SHP77 (cell line): ENCODE measurements around the gene KCND3.

Experiments
- DNase-seq, 2 experiments: peaks; one replicate each; lab custom pipeline; 2025; lab: John Stamatoyannopoulos, UW

Gene KCND3

DNA sequence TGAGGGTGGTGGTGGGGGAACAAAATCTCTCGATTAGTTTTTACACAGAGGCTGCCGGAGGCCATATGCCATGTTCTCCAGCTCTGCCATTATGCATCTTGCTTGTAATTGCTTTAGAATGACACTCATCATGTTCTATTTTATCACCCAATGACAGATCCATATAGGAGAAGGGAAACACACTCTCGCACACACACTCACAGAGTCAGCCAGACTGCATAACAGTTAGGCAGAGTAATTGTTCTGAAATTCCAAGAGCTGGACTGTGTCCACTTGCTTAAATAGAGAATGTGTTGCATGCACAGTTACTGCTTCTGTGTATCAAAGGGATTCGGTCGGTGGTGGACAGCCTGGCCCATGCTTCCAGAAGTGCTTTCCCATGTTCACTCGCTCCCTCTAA, 30.6 kb downstream of the KCND3 start:
- no peak for DNase-seq

- DNase-seq, result no peak
Measured at GRCh38 chr1:111958075-111958474, 31.4 kb downstream of the KCND3 start.

DNA sequence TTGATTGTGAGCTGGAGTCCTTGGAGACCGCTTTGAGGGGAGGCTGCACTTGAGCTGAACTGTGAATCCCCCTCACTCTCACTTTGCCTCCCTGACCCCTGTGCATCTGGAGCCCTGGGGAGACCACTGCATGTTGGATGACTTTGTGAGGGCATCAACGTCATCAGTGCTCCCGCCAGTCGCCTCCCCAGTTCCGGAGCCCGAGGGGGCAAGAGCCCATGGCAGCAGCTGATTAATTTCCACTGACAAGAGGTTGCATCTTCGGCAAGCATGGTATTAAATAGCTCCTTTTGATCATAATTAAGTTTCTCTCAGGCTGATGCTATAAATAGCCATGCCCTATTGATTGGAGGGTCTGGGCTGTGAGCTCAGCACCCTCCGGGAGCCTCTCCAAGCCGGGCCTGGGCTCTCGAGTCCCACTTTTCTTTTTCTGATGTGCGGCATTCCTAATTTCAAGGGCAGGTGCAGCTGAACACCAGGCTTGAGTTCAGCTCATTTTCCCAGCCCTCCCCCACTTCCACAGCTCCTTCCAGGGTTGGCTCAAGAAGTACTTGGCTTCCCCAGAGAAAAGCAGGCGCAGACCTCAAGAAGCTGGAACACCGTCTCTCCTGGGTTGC, 33.2 kb downstream of the KCND3 start:
- DNase-seq, result no peak

DNA sequence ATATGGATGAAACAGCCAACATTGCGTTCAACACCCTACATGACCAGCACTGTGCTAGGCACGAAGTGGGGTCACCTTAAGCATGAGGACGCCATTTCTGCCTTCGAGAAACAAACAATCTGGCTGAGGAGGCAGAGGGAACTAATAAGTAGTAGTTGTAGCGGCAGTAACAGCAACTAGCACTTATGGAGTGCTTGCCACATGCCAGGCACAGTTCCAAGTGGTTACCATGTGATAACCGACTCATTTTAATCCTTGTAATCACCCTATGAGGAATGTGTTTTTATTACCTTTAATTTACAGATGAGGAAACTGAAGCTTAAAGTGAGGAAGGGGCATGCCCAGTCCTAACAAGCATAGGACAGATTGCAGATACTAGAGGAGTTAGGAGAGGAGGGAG, 33.7 kb downstream of the KCND3 start:
- DNase-seq, result no peak

DNA sequence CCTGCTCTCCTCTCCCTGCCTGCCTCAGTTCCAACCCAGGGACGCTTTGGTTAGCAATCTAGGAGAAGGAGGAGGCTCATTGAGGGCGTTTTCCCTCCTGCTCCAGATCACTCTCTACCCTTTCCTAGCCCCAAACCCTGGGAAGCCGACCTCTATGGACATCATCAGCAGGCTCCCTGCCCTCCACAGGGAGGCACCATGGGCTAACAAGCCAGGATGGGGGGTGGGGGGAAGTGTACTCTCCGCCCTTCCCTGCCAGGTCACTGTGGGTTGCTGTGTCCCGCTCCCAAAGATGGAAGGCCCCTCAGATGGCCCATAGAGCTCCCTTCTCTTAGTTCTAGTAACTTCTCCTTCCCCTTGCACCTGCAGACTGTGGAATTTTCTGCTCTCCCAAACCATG, 35.7 kb downstream of the KCND3 start:
- no peak for DNase-seq

DNA sequence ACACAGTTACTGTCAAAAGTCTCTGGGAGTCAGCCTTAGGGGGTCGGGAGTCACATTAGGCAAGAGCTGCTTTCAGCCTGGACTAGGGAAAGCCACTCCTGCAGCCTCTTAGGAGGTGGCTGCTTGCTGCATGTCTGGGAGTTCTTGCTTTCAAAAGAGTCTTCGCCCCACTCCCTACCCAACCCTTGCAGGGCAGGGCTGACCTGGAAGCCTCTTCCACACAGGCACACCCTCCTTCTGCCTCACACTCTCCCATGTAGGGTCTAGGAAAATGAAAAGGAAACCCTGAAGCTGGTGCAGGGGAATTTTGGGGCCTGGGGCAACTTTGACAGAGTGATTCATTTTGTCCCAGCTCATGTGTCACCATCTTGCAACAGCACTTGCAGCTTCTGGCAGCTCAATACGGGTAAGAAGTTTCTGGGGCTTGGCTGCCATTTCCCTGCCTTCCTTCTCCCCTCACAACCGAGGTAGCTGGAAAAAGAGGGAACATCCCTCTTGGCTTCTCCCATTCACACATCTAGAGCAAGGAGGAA, 37.3 kb downstream of the KCND3 start:
- no peak for DNase-seq

- DNase-seq, result peak in 1 of 2 experiments; percentile 52
Measured at GRCh38 chr1:111948209-111949171, 41.0 kb downstream of the KCND3 start.

GRCh38 chr1:111943846-111944749, 45.4 kb downstream of the KCND3 start:
- no peak for DNase-seq

DNA sequence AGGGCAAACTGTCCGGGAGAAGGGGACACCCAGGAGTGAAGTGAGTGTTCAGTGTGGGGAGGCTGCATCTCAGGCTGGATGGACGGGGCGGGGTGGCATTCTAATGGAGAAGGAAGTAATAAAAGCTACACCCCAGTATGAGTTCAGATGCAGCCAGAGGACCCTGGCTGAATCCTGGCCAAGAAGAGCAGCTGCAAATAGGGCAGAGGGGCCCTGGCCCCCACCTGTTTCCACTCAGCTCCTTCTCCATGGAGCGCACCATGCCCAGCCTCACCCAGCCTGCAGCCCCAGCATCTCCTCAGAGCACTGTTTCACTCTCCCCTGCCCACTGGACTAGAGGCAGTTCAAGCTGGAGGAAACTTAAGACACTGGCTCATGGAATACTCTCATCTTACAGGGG, 46.4 kb downstream of the KCND3 start:
- no peak for DNase-seq

DNA sequence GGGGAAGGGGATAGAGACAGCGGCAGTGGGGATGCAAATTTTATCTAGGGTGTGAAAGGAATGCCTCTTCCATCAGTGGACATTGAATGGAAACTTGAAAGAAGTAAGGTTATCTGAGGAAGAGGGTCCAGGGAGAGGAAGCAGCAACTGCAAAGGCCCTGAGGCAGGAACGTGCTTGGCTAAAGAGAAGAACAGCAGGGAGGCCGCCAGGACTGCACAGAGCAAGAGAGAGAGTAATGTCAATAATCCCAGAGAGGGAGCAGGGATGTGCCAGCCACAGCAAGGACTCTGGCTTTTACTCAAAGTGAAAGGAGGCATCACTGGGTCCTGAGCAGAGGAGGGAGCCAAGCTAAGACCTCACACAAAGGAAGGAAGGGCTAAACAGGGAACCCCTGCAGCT, 50.9 kb downstream of the KCND3 start:
- DNase-seq, result no peak

DNA sequence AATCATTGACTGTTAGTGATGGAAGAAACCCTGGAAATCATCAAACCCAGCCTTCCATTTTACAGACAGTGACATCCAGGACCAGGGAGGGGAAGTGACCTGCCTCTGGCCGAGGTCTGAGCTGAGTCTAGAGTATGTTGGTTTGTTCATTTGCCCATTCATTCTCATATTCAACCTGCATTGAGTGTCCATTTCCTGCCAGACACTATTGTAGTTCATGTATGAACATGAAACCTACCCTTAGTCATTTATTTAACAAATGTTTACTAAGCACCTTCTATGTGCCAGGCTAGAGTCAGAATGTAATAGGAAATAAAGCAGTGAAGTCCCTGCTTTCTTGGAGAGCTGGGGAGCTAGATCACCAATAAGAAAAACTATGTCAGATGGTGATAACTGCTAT, 51.3 kb downstream of the KCND3 start:
- no peak for DNase-seq

GRCh38 chr1:111937147-111937725, 52.2 kb downstream of the KCND3 start:
- DNase-seq, result no peak

DNA sequence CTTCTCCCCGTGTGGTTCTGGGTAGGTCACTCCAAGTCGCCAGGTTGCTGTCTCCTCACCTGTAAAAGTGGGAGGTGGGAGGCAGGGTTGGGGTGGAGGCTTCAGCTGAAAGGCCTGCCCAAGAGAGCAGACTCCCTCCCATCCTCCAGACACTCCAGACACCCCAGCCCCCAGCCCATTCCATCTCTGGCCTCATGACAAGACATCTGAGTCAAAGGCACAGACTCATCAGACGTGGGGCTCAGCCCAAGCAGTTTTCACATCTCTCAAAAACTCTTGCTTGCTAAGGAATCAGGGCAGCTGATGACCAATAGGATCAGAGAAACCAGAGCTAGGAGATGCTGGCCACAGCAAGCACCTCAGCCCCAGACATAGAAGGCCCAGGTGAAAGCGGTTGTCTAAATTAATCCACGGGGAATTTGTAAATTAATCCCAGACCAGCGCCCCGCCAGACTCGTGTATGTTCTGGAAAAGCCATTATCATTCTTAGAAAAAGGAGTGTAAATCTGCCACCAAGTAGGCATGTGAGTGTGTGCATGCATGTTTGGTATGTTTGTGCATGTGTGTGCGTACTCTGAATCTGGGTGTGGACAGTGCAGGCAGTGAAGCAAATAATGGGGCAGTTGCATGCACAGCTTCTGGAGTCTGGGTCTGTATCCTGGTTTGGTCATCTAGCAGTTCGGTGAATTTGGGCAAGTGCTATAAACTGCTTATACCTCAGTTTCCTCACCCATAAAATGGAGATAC, 55.2 kb downstream of the KCND3 start:
- DNase-seq, result no peak

DNA sequence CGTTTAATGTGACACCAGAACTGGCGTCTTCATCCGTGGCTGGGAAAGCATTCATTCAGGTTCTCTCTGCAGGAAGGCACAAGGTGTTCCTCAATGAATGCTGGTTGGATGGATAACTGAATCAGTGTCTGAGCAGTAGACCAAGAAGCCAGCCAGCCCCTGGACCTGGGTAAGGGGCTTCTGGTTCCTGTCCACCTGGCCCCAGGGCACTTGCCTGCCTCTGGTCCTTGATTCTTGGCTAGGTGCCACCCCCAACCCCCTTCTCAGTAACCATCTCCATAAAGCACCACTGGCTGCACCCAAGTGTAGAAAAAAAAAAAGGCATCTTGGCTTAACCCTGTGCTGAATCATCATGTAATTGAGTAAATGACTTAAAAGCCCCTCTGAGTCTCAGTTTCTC, 59.1 kb downstream of the KCND3 start:
- no peak for DNase-seq

GRCh38 chr1:111928531-111928930, 60.9 kb downstream of the KCND3 start:
- no peak for DNase-seq

GRCh38 chr1:111927652-111928051, 61.8 kb downstream of the KCND3 start:
- no peak for DNase-seq

DNA sequence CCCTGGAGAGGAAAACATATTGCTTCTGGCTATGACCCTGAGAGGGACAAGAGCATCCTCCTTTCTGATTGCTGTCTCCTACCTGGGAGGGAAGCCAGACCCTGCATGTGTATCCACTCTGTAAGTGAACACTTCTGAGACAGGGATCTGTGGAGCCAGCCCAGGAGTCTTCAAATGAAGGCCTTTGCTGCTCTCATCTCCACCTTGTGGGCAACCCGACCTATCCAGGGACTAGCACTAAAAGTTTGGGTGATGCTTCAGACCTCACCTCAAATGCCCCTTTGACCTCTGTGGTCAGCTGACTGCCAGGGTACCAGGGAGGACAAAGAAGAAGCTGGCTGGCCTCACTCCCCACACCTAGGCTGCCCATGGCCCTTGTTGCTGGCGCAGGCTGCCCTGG, 64.7 kb downstream of the KCND3 start:
- no peak for DNase-seq

- no peak for DNase-seq
Measured at GRCh38 chr1:111923766-111924165, 65.7 kb downstream of the KCND3 start.

DNA sequence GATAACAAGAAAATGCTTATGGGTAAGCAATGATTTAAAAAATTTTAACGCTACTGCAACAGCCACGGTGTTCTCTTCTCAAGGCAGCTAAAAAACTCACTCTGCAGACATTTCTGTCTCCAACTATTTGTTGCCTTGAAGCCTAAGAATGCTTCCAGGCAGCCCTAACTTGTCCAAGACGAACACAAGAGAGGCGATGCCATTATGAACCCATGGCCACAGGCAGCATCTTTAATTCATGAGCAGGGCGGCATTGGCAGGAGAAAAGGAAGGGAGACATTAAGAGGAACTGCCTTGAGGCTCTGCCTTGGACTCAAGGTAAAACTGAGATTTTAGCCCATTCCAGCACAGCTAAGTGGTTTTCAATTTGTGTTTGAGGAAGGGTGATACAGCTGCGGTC, 67.5 kb downstream of the KCND3 start:
- no peak for DNase-seq

GRCh38 chr1:111920221-111921024, 69.0 kb downstream of the KCND3 start:
- peak; percentile 71 to 76 for DNase-seq
